ENCODE measurements around the gene CYP4F22. TPM values are rescaled to one million over a fixed set of nuclear protein-coding genes. Genes with fewer than 3 reads are reported as not detected.
"Not testable (repeated sequence)": the region's sequence is repeated elsewhere in the genome, so short reads cannot be mapped to it uniquely, and the experiment has no call there.

The CYP4F22 gene
- total RNA-seq, 2 experiments from 2014 or later = not detected

- H3K27ac ChIP-seq (ENCODE audit: low read depth, low read length, poor library complexity, severe bottlenecking) = no peak overlapping the region
- H3K9me2 ChIP-seq (ENCODE audit: insufficient read depth, low read length) = no peaks in the 10 kb centered on the region
- H4K20me1 ChIP-seq (ENCODE audit: insufficient read depth, low read length) = no peaks in the 10 kb centered on the region
- H3K4me2 ChIP-seq (ENCODE audit: low read length) = no peak overlapping the region
- BruUV-seq (replicated peaks) = no TSS peak
- POLR2A ChIA-PET = interaction anchor here (0.6 kb wide), 1 partner anchor 330 kb away, joined by 3 read pairs; no protein-coding TSS in a partner anchor
- H3K4me3 ChIP-seq (ENCODE audit: low read depth, low read length, poor library complexity, severe bottlenecking) = no peak overlapping the region
- no peaks in the 10 kb centered on the region for H3K79me2 ChIP-seq (ENCODE audit: insufficient read depth, low read depth, low read length)
- H3K36me3 ChIP-seq (ENCODE audit: insufficient read depth, low read length) = no peaks in the 10 kb centered on the region
- DNase-seq (ENCODE audit: low spot score) = no peak
- H3K9me3 ChIP-seq (ENCODE audit: low read length) = no peaks in the 10 kb centered on the region
- no peak overlapping the region for H2AFZ ChIP-seq (ENCODE audit: low read length)
- intact Hi-C loops (cut with micrococcal nuclease; ENCODE audit: unreplicated experiment) = no loop called here
- H3K4me1 ChIP-seq (ENCODE audit: insufficient read depth, low read length, poor library complexity, severe bottlenecking) = no peaks in the 10 kb centered on the region
- no peak for TF ChIP-seq EZH2phosphoT487 (IDR thresholded peaks at IDR 0.05; ENCODE audit: borderline replicate concordance, low read depth, low read length)
- TF ChIP-seq, protein P1, sequence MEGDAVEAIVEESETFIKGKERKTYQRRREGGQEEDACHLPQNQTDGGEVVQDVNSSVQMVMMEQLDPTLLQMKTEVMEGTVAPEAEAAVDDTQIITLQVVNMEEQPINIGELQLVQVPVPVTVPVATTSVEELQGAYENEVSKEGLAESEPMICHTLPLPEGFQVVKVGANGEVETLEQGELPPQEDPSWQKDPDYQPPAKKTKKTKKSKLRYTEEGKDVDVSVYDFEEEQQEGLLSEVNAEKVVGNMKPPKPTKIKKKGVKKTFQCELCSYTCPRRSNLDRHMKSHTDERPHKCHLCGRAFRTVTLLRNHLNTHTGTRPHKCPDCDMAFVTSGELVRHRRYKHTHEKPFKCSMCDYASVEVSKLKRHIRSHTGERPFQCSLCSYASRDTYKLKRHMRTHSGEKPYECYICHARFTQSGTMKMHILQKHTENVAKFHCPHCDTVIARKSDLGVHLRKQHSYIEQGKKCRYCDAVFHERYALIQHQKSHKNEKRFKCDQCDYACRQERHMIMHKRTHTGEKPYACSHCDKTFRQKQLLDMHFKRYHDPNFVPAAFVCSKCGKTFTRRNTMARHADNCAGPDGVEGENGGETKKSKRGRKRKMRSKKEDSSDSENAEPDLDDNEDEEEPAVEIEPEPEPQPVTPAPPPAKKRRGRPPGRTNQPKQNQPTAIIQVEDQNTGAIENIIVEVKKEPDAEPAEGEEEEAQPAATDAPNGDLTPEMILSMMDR (conservative IDR thresholded peaks at IDR 0.05; ENCODE audit: low read length) = no peak
- CTCF ChIA-PET (ENCODE audit: unreplicated experiment) = no interaction called here
These were observed 974 bp upstream of the CYP4F22 start for GRCh38 chr19:15507068-15508034.

- no peaks in the 10 kb centered on the region for H3K36me3 ChIP-seq (ENCODE audit: insufficient read depth, low read length)
- POLR2A ChIA-PET = no interaction called here
- H3K9me2 ChIP-seq (ENCODE audit: insufficient read depth, low read length) = no peaks in the 10 kb centered on the region
- BruUV-seq (replicated peaks) = no TSS peak
- no peak overlapping the region for H2AFZ ChIP-seq (ENCODE audit: low read length)
- no peaks in the 10 kb centered on the region for H3K4me1 ChIP-seq (ENCODE audit: insufficient read depth, low read length, poor library complexity, severe bottlenecking)
- intact Hi-C loops (cut with micrococcal nuclease; ENCODE audit: unreplicated experiment) = no loop called here
- H3K4me3 ChIP-seq (ENCODE audit: low read depth, low read length, poor library complexity, severe bottlenecking) = no peak overlapping the region
- DNase-seq (ENCODE audit: low spot score) = no peak
- H4K20me1 ChIP-seq (ENCODE audit: insufficient read depth, low read length) = no peaks in the 10 kb centered on the region
- CTCF ChIA-PET (ENCODE audit: unreplicated experiment) = no interaction called here
- H3K9me3 ChIP-seq (ENCODE audit: low read length) = no peaks in the 10 kb centered on the region; the same call in 1 of the 2 replicates
- no peak overlapping the region for H3K4me2 ChIP-seq (ENCODE audit: low read length)
- TF ChIP-seq EZH2phosphoT487 (IDR thresholded peaks at IDR 0.05; ENCODE audit: borderline replicate concordance, low read depth, low read length) = no peak
- TF ChIP-seq, protein P1 (conservative IDR thresholded peaks at IDR 0.05; ENCODE audit: low read length) = no peak
- H3K27ac ChIP-seq (ENCODE audit: low read depth, low read length, poor library complexity, severe bottlenecking) = no peak overlapping the region
- H3K79me2 ChIP-seq (ENCODE audit: insufficient read depth, low read depth, low read length) = no peaks in the 10 kb centered on the region
These were observed 3.5 kb downstream of the CYP4F22 start for GRCh38 chr19:15511671-15512424.

GRCh38 chr19:15515227-15515625, 6.9 kb downstream of the CYP4F22 start:
- H4K20me1 ChIP-seq (ENCODE audit: insufficient read depth, low read length); CTCF ChIA-PET (ENCODE audit: unreplicated experiment); H3K4me2 ChIP-seq (ENCODE audit: low read length); BruUV-seq (replicated peaks); H3K9me3 ChIP-seq (ENCODE audit: low read length); H2AFZ ChIP-seq (ENCODE audit: low read length); H3K79me2 ChIP-seq (ENCODE audit: insufficient read depth, low read depth, low read length); H3K9me2 ChIP-seq (ENCODE audit: insufficient read depth, low read length); H3K36me3 ChIP-seq (ENCODE audit: insufficient read depth, low read length); H3K4me3 ChIP-seq (ENCODE audit: low read depth, low read length, poor library complexity, severe bottlenecking); H3K4me1 ChIP-seq (ENCODE audit: insufficient read depth, low read length, poor library complexity, severe bottlenecking); intact Hi-C loops (cut with micrococcal nuclease; ENCODE audit: unreplicated experiment); H3K27ac ChIP-seq (ENCODE audit: low read depth, low read length, poor library complexity, severe bottlenecking); DNase-seq (ENCODE audit: low spot score): not testable (repeated sequence)
- POLR2A ChIA-PET = interaction anchor here (0.6 kb wide), 1 partner anchor 164 kb away, joined by 3 read pairs; no protein-coding TSS in a partner anchor
